HG02970 (cell line): ENCODE data around the gene USP20.
"Not testable (repeated sequence)": the region's sequence is repeated elsewhere in the genome, so short reads cannot be mapped to it uniquely, and the experiment has no call there.

Experiments used
- ATAC-seq: cut with Tn5 transposase; IDR thresholded peaks from one replicate; pipeline ENCODE4 v1.9.1; 2021; ENCODE audit warnings: mild to moderate bottlenecking, moderate library complexity, moderate number of reproducible peaks; ENCODE audit not compliant: unreplicated experiment, low FRiP score

Gene USP20

DNA sequence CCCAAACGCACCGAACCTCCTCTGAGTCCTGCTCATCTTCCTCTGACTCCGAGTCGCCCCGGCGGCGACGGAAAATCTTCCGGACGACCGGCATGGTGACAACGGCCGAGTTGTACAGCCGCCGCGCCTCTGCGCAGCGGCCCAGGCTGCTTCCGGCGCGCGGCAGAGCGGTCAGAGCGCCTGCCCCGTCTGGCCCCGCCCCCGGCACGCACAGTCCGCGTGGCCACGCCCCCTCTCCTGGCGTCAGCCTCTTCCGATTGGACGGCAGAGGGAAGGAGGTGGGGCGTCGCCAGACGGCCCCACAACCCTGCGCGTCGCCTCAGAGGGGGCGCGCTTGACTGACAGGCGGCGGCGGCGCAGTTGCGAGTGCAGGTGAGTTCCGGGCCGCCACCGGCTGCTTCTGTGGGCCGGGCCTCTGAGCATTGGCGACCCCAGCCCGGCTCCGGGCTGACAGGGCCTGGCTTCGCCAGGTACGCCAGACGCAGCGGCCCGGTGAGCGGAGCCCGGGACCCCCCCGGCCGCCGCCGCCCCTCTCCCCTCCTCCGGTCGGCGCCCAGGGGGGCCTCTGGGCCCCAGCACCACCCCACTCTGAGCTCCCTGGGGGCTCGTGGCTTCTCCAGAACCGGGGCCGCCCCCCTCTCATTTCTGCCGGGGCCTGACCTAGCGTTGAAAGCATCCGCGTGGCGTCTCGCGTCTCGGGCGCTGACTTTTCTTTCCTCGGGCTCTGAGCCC is at the start of gene USP20, which contains the start of gene C9orf78:
Gene USP20 (plus strand): TSS at position 331 of the 732 bp plus-strand sequence. CDS start 17,098 bp downstream, outside the sequence.
Gene C9orf78 (minus strand): TSS at position 148 of the 732 bp plus-strand sequence. CDS start 54 bp downstream, at position 94.
- peak; percentile 85 for ATAC-seq

DNA sequence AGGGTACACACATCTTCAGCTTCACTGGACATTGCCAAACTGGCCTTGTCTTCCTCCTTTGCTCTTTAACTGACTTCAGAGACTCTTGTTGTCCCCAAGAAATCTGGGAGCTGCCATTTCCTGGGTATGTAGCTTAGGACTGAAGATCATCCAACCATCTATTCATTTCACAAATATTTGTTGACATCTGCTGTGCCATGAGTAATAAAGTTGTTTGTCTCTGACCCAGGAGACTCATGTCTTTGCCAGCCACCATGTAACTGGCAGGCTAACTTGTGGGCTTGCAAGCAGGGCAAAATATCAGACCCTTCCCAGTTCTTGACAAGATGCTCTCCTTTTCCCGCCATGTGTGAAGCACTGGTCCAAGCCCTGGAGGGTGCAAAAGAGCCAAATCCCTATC is 49.4 kb upstream of the USP20 start:
- ATAC-seq = no peak

DNA sequence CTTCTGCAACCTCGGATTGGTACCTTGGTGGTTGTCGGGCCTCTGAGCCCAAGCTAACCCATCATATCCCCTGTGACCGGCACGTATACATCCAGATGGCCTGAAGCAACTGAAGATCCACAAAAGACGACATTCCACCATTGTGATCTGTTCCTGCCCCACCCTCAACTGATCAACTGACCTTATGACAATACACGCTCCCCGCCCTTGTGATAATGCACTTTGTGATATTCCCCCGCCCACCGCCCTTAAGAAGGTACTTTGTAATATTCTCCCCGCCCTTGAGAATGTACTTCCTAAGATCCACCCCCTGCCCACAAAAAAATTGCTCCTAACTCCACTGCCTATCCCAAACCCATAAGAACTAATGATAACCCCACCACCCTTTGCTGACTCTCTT is 48.8 kb upstream of the USP20 start:
- no peak for ATAC-seq

DNA sequence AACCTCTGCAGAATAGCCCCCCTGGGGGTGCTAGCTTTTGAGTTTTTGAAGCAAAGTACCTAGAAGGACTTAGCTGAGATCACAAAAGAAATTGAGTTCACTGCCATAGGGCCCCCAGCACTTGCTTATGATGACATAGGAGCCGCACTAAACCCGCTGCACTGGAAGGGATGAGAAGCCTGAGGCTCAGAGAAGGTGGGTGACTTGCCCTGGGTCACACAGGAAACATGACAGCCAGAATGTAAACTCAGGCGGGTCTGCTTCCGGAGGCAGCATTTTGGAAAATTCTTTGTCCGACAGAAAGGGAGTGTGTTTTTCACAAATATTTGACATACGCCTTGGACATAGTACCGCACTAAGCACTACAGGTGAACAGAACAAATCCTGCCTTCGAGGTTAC is 40.7 kb upstream of the USP20 start:
- no peak for ATAC-seq

DNA sequence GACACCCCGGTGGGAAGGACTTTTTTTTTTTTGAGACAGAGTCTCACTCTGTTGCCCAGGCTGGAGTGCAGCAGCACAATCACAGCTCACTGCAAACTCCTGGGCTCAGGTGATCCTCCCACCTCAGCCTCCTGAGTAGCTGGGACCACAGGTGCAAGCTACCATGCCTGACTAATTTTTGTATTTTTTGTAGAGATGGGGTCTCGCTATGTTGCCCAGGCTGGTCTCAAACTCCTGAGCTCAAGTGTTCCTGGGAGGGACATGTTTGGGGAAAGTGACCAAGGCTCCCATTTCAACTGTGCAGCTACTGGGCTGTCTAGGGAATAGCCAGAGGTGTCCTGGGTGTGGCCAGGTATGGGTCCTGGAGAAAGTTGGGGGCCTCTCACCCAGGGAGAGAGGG is 39.2 kb upstream of the USP20 start:
- not testable (repeated sequence) for ATAC-seq

DNA sequence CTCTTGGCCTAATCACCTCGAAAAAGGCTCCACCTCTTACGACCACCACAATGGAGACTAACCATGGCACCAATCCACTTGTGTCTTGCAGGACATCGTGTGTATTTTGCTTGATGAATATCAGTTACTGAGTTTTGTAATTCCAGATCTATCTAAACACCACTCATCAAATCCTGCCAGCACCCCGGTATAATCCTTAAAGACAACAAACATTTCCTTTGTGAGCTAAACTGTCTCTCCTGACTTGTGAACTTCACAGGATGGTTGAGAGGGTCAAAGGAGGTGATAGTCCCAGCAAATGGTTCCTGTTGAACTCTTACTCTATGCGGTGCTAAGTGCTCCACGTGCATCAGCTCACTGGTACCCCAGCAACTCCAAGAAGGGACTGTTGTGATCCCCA is 36.3 kb upstream of the USP20 start:
- no peak for ATAC-seq

DNA sequence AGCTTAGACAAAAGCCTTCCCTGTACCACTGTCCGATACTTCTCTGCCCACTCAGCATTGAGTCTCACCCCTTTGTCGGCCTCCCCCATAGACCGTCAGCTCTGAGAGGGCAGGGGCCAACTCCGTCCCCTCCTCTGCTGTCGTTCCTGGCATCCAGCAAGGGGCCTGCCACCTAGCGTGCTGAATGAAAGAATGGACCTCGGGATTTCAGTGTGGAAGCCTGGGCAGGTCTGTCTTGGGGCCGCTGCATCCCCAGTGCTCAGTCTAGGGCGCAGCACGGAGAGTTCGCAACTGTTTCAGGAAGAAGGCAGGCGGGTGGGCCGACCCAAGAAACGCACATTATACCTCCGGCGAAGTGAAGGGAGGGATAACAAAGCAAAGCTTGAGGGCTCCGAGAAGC is 33.8 kb upstream of the USP20 start:
- ATAC-seq = no peak

DNA sequence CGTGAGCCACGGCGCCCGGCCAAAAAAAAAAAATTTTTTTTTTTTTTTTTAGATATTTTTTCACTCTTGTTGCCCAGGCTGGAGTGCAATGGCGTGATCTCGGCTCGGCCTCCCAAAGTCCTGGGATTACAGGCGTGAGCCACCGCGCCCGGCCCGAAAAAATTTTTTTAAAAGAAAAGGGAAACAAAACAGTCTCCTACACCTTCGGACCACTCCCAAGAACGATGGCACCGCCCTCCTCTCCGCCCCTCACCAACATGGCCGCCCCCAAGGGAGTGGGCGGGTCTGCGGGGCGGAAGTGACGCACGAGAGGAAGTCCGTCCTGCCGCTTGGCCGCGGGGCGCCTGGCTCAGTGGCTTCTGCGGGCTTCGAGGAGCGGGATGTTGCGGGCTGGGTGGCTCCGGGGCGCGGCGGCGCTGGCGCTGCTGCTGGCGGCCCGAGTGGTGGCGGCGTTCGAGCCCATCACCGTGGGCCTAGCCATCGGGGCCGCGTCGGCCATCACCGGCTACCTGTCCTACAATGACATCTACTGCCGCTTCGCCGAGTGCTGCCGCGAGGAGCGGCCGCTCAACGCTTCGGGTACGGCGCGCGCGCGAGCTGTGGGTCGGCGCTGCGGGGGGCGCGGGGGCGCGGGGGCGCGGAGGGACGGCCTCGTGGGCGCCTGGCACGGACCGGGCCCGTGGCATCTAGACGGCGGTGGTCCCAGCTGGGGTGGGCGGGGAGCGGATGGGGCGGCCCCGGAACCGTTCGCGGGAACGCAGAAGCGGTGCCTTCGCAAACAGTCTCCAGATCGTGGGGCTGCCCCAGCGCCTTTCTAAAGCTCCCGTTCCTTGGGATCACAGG is 32.2 kb upstream of the USP20 start, which contains the start of gene TOR1B:
Gene TOR1B (plus strand): TSS at position 352 of the 843 bp plus-strand sequence. CDS start 29 bp downstream, at position 381.
- ATAC-seq = peak; percentile 87

DNA sequence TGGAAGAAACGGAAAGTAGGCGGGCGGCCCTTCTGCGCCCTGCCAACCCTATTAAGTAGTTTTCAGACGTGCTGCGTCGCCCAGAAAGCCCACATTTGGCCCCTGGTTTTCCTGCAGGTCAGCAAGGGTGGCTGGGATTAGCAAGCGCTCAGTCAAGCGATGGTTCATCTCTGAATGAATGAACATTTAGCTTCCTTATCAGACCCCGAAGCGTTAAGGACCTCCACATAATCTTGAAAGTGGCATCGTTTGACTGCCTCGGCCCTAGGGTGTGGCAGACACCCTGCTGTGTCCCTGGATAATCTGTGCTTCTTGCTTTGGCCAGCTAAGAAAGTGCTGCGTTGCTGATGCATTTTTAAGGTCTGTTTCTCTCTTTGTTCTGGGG is 31.6 kb upstream of the USP20 start:
- ATAC-seq = no peak

DNA sequence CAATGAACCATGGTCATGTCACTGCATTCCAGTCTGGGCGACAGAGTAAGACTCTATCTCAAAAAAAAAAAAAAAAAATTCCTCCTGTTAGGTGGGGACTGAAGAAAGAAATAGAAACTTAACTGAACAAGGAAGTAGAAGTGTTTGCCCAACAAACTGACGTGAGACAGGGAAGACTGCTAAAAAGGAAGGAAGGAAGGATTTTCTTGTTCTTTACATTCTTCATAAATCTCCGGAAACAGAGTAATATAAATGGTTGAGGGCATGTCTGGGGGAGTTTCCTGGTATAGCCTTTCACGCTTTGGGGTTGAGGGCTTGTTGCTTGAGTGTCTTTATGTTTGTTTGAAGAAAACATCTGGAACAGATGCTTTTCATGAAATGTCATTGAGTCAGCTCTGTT is 29.2 kb upstream of the USP20 start:
- no peak for ATAC-seq

DNA sequence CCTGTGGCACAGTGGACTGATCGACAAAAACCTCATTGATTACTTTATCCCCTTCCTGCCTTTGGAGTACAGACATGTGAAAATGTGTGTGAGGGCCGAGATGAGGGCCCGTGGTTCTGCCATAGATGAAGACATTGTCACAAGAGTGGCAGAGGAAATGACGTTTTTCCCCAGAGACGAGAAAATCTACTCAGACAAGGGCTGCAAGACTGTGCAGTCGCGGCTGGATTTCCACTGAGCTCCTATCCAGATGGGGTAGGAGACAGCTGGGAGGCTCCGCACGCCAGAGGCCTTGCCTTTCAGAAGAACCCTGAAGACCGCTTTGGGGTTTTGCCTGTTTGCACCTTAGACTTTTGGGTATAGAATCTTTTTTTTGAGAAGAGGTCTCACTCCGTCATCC is 25.9 kb upstream of the USP20 start:
- ATAC-seq = no peak

DNA sequence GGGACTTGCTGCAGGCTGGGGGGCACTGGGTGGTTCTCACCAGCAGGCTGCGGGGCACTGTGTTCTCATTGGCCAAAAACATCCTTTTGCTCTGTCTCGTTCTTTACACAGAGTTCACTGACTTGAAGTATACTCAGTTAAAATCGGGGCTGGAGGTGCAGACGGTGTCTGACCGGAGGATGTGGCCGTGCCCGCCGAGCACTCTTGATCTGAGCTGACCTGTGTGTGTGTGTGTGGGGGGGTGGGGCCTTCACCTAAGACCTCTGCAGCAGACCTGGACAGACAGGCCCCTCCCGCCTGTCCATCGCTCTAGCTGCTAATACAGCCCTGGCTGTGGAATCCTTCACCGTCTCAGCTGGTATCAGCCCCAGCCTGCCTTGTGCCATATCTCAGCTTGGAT is 25.1 kb upstream of the USP20 start:
- ATAC-seq = no peak

DNA sequence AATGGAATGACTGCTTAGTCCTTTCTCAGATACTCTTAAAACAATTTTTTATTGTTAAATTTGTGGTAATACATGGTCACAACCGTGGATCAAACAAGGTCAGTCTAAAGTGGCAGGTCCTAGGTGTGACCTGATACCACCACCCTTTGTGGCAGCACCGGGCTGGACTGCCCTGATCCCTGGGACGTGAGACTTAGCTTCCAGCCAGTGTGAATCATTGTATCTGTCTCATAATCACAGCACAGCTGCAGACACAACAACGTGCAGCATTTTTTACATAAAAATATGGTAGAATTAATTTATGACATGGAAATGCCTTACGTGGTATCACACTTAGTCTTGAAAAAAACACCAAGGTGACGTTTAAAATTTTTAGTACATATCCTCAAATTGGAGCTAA is 24.5 kb upstream of the USP20 start:
- no peak for ATAC-seq

DNA sequence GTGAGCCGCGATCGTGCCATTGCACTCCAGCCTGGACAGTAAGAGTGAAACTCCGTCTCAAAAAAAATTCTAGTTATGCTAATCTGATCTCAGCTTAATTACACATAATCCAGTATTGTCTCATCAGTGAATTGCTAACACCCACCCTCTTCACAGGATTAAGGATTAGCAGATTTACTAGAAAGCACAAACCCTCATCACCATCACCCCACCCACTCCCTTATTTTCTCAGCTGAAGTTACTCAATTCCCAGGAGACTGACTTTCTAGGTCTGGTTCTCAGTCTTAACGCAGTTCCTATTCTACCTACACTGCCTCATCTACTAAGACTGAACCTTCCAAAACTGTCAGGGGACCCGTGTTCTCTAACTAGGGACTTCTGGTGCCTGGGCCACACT is 23.3 kb upstream of the USP20 start:
- no peak for ATAC-seq

DNA sequence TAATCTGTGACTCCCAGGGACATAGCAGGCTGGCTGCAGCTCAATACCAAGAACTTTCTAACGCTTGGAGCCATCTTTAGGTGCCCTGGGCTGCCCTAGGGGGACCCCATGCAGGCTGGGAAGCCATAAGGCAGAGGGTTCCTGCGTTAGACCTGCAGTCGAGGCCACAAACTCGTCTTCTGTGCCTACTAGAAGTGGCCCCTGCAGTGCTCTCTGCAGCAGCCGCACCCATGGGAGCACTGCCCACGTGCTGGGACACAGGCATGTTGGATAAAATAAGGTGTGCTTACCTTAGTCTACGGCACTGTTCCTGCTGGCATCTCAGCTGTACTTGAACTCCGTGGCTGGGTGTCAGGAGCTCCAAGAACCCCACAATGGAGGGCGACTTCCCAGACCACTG is 22.9 kb upstream of the USP20 start:
- no peak for ATAC-seq

DNA sequence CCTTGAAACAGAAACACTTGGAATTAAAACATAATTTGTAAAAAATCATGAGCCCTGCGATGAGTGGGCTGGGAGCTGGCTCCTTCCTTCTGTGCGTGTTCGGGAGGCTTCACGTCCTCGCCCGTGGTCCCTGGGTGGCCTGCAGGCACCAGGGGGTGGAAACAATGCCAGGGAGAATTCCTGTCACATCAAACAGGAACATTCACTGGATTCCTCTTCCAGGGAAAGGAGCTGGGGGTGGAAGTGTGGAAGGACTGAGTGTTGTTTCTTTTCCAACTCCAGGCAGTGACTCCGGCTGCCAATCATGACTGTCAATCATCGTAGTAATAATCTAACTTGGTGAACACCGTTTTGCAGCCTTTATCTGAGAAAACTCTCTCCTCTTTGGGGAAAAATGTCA is 21.6 kb upstream of the USP20 start:
- no peak for ATAC-seq

DNA sequence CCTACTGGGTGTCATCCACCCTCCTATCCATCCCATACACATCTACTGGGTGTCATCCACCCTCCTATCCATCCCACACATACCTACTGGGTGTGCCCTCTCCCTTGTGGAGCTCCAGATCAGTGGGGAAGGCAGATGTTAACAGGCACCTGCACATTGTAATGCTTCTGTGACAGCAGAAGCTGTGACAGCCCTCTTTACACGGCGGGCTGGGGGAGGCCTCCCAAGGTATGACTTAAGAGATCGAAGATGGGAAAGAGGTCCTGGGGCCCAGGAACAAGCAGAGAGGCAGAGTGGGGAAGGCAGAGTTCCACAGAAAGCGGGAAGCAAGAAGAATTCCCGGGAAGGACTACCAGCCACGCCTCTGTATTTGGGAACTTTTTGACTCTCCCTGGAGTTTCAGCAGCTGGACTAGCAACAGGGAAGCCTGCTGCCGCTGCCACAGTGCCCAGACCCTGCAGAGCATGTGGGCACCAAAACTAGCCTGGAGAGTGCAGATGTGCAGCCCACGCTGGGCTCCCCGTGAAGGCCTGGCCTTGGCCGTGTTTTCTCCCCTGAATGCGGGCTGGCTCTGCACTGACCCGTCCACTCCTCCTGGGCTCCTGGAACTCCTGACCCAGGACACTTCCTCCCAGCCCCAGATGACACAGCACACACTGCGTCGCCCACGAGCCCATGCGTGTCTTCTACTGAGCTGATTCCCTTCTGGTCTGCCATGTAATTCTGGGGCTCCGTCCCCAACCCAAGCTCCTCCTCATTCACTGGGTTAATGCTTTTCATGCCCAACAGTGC is 20.6 kb upstream of the USP20 start:
- no peak for ATAC-seq

DNA sequence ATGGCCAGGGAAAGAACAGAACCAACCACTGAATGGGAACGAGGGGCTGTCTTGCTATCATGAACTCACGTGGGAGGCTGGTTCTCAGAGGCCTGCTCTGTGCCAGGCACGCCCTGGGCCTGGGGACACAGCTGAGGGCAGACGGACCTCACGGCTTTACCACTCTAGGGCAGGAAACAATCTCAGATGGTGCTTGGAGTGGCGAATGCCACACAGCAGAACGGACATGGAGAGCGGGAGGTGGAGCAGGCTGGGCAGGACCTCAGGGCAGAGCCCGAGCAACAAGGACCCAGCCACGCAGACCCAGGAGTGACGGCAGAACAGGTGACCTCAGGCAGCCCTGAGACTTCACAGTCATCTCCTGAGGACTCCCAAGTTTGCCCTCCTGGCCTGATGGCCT is 20.0 kb upstream of the USP20 start:
- ATAC-seq = no peak

DNA sequence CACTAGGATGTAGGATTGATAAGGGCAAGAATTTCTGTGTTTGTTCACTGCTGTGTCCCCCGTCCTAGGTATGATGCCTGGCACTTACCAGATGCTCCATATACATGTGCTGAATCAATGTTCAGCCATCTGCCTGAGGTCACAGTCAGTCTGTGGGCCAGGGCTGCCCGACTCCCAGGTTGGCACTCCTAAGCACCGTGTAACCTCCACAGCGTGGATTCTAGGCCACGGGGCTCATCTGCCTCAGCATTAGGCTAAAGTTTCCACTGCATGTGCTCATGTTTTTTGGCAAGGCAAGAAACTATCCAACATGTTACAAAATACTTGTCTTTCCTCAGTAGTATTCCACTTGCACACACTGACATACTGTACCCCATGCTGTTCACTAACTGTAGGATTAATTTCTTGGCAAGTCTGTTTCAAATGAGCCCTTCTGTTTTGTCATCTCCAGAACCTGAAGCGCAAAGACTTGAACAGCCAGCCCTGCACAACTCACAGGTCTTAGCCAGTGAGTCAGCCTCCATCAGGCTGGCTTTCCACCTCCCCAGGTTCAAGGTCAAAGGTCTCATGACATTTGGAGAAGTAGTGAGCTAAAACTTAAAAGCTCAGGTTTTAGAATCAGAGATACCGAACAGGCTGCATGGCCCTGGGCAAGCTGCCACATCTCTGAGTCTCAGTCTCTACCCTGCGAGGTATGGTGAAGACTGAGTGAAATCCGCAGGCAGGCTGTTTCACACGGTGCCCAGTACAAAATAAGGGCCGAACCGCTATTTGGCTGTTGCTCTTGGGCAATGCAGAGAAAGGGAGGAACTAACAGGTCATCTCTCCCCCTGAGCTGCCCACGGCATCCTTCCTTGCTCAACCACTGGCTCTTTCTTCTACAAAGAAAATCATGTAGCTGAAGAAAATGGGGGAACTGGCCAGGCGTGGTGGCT is 18.5 kb upstream of the USP20 start:
- no peak for ATAC-seq
